GM19452 (cell line): ENCODE measurements around the gene SEMA7A.
"Not testable (repeated sequence)": the region's sequence is repeated elsewhere in the genome, so short reads cannot be mapped to it uniquely, and the experiment has no call there.

ENCODE experiments used
- ATAC-seq: cut with Tn5 transposase; IDR thresholded peaks from one replicate; pipeline ENCODE4 v1.9.1; 2021; ENCODE audit not compliant: unreplicated experiment

SEMA7A gene, protein sequence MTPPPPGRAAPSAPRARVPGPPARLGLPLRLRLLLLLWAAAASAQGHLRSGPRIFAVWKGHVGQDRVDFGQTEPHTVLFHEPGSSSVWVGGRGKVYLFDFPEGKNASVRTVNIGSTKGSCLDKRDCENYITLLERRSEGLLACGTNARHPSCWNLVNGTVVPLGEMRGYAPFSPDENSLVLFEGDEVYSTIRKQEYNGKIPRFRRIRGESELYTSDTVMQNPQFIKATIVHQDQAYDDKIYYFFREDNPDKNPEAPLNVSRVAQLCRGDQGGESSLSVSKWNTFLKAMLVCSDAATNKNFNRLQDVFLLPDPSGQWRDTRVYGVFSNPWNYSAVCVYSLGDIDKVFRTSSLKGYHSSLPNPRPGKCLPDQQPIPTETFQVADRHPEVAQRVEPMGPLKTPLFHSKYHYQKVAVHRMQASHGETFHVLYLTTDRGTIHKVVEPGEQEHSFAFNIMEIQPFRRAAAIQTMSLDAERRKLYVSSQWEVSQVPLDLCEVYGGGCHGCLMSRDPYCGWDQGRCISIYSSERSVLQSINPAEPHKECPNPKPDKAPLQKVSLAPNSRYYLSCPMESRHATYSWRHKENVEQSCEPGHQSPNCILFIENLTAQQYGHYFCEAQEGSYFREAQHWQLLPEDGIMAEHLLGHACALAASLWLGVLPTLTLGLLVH

DNA sequence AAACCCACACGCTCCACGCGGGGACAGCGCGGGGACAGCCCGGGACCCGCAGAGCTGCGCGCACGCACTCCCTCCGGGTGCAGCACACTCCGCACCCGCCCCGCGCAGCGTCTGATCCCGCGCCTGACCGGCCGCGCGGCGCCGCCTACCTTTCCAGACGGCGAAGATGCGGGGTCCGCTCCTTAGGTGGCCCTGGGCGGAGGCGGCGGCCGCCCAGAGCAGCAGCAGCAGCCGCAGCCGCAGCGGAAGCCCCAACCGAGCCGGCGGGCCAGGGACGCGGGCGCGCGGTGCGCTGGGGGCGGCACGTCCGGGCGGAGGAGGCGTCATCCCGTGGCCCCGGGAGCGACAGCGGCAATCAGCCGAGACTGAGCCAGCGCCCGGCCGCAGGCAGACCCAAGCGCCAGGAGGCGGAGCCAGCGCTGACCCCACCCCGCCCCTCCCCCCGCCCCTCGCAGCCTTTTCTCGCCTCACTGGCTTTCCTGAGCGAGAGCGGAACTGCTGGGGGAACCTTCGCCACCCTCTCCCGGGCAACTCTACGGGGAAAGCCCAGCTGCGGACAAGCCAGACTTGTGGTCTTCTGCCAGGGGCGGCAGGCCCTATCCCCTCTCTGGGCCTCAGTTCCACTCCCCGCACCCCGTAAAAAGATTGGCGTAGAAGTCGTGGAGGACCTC is at the start of gene SEMA7A:
TSS of gene SEMA7A (minus strand) at position 367 of the 671 bp plus-strand sequence. CDS start at position 327, 40 bp downstream.
- peak; percentile 75 for ATAC-seq

GRCh38 chr15:74482661-74483060 is 48.9 kb upstream of the SEMA7A start:
- no peak for ATAC-seq

GRCh38 chr15:74480364-74480763 is 46.6 kb upstream of the SEMA7A start:
- not testable (repeated sequence) for ATAC-seq

GRCh38 chr15:74471621-74472020 is 37.9 kb upstream of the SEMA7A start:
- ATAC-seq, result not testable (repeated sequence)

DNA sequence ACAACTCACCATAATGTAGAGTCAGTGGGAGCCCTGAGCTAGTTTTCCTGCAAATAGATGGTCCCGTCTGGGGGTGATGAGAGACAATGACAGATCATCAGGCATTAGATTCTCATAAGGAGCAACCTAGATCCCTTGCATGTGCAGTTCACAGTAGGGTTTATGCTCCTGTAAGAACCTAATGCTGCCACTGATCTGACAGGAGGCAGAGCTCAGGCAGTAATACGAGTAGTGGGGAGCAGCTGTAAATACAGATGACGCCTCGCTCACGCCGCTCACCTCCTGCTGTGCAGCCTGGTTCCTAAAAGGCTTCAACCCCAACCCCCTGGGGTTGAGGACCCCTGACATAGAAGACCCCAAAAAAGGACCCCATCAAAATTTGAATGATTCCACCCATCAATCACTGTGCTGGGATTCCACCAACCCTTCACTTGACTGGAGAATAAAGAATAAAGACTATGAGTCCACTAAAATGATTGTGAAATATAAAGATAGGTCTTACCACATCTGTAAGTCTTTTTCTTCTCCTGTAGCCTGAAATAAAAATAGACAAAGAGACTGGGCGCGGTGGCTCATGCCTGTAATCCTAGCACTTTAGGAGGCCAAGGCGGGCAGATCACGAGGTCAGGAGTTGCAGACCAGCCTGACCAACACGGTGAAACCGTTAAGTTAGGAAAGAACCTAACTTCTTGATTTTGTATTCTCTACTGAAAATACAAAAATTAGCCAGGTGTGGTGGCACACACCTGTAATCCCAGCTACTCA is 37.1 kb upstream of the SEMA7A start:
- ATAC-seq, result no peak

DNA sequence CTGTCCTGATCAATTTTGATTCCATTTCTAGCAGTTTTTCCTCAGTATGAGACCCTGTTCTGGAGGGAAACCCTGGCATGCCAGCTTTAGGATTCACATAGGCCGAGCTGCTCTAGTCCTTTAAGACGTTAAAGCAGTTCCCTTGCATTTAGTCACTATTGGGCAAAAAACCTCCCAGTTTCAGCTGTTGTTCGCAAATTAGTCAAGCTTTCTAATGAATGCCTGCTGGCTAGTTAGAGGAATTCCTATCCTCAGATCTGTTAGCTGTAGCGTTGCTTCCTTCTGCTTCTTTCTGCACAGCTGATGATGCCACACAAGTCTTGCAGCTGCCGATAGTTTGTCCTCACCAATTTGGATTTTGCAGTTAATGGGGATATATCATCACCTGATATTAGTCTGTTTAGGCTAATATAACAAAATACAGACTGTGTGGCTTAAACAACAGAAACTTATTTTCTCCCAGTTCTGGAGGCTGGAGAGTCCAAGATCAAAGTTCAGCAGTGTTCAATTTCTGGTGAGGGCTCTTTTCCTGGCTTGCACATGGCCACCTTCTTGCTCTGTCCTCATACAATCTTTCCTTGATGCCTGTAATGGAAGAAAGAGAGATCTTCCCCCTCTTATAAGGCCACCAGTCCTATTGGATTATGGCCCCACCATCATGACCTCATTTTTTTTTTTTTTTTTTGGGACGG is 34.7 kb upstream of the SEMA7A start:
- ATAC-seq, result no peak

DNA sequence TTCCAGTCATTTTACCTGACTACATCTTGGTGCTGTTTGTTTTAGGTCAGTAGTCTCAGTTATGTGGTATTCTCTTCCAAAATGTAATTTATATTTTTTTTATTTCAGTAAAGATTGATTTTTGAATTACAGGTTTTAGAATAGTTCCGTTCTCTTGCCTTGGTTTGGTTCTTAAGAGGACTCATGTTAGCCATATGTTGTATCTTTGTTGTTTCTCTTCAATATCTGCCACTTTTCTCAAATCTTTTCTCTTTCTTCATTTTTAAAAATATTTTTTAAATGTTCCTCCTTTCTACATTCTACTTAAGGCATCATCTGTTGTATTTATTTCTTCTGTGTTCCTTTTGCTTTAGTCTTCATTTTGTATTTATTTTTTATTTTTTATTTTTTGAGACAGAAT is 32.8 kb upstream of the SEMA7A start:
- no peak for ATAC-seq

DNA sequence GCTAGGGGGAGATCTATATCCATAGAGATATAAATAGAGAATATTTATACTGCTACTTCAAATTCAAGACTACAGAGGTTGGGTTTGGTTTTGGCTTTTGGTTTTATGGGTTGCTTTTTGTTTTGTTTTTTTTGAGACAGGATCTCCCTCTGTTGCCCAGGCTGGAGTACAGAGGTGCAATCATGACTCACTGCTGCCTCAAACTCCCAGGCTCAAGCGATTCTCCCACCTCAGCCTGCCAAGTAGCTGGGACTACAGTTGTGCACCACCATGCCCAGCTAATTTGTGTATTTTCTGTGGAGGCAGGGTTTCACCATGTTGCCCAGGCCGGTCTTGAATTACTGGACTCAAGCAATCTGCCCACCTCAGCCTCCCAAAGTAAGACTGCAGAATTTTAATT is 31.1 kb upstream of the SEMA7A start:
- no peak for ATAC-seq

- no peak for ATAC-seq
Measured at GRCh38 chr15:74464216-74464615, 30.5 kb upstream of the SEMA7A start.

- no peak for ATAC-seq
Measured at GRCh38 chr15:74463634-74464033, 29.9 kb upstream of the SEMA7A start.

DNA sequence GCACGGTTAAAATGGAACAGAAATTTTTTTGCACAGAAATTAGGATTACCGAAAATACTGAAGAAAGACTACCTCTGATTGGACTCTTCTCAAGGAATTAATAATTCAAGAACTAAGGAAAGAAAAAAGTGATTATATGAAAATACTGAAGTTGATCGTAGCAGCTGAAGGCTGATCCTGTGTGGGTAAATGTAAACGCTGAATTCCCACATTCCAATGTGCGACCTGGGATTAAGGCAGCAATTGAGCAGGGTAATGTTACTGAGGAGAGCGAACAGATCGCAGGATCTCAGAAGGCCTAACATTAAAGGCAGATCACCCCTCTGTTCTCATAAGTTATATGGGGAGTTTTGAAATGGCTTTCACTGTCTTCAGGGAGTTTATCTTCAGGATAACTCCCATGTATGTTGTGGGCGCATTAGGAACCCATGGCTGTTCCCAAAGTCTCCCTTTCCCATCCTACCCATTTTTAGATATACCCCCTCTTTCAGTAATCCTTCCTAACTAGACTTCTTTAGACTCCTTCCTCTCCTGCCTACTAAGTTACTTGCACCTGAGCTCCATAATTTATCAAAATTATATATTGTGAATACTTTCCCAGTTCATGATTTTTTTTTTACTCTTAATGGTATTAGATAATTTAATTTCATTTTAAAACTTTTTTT is 28.2 kb upstream of the SEMA7A start:
- ATAC-seq, result no peak

- ATAC-seq, result peak; percentile 80
Measured at GRCh38 chr15:74460871-74461846, 27.4 kb upstream of the SEMA7A start, which contains the start of gene UBL7. Gene UBL7, minus strand, starts transcription at chr15:74461160. Its CDS starts 2,293 bp downstream, at chr15:74458867.

GRCh38 chr15:74460298-74460697 is 26.5 kb upstream of the SEMA7A start:
- no peak for ATAC-seq

- not testable (repeated sequence) for ATAC-seq
Measured at GRCh38 chr15:74459798-74460197, 26.0 kb upstream of the SEMA7A start.

GRCh38 chr15:74458473-74458872 is 24.7 kb upstream of the SEMA7A start:
- ATAC-seq, result no peak

DNA sequence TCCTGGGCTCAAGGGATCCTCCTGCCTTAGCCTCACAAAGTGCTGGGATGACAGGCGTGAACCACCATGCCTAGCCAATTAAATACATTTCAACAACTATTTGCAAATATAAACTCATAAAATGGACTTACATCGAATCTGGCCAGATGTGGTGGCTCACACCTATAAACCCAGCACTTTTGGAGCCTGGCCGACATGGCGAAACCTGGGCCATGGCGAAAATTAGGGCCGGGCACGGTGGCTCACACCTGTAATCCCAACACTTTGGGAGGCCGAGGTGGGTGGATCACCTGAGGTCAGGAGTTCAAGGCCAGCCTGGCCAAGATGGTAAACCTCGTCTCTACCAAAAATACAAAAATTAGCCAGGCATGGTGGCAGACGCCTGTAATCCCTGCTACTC is 23.3 kb upstream of the SEMA7A start:
- not testable (repeated sequence) for ATAC-seq

DNA sequence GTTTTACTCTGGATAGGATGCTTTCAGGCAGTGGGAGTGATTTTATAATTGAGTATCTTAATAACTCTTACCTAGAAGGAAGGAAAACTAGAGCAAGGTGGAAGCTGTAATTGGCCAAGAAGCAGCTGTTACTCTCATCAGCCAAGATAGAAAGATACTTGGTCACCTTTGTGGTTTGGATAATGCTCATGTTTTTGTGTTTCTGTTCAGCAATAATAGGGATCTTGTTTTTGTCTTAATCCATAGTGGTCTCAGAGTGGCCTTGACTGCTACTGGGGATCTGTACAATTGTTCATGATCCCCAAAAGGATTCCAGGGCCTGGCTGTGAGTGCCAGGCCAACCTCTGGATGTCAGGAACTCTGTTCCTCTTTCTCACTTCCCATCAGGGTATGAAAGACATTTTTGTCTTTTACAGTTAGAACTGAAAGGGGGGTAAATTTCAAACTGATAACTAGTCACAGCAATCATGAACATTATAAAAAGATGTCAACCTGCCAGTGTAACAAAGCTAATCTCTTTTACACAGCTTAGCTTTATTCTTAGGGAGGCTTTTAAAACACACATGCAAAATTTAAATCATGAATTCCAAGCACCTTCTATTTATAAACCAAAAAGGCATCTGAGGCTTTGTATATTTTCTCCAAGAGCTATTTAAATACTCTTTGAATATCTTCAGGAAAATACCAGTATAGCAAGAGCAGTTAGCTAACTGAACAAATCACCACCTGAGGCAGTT is 21.2 kb upstream of the SEMA7A start:
- ATAC-seq, result no peak
